Neuronal stem cell (in vitro differentiated cells): ENCODE results near the gene SNX15.

ENCODE experiments used
- DNase-seq: peaks from one replicate; pipeline ENCODE4 v3.0.0-alpha.2; 2013; ENCODE audit warnings: low spot score
- H2AFZ ChIP-seq: one replicate; pipeline ENCODE4 v1.6.1; 2013; ENCODE audit warnings: mild to moderate bottlenecking, low read length, inconsistent platforms
- H2AK5ac ChIP-seq: 2 replicates; pipeline ENCODE4 v1.6.1; 2013; ENCODE audit warnings: low read depth, mild to moderate bottlenecking, inconsistent platforms, low read length, moderate library complexity, mixed read lengths
- H2BK120ac ChIP-seq: 2 replicates; pipeline ENCODE4 v1.6.1; 2013; ENCODE audit warnings: low read depth, mild to moderate bottlenecking, inconsistent platforms, low read length, moderate library complexity, mixed read lengths
- H2BK12ac ChIP-seq: one replicate; pipeline ENCODE4 v1.6.1; 2013; ENCODE audit warnings: low read length, inconsistent platforms
- H2BK15ac ChIP-seq: 2 replicates; pipeline ENCODE4 v1.6.1; 2013; ENCODE audit warnings: mild to moderate bottlenecking, low read length, inconsistent platforms, mixed read lengths
- H2BK5ac ChIP-seq: one replicate; pipeline ENCODE4 v1.6.1; 2013; ENCODE audit warnings: inconsistent platforms, mild to moderate bottlenecking, low read length, moderate library complexity
- H3K14ac ChIP-seq: one replicate; pipeline ENCODE4 v1.6.1; 2013; ENCODE audit warnings: low read length, inconsistent platforms
- H3K18ac ChIP-seq: 2 replicates; pipeline ENCODE4 v1.6.1; 2013; ENCODE audit warnings: low read length, inconsistent platforms
- H3K23ac ChIP-seq: 2 replicates; pipeline ENCODE4 v1.6.1; 2013; ENCODE audit warnings: low read depth, mild to moderate bottlenecking, mixed read lengths, low read length, inconsistent platforms; ENCODE audit not compliant: poor library complexity
- H3K27ac ChIP-seq: replicated peaks from 3 replicates; pipeline ENCODE4 v1.5.1; 2013; ENCODE audit warnings: low read length, inconsistent platforms
- H3K27me3 ChIP-seq, 3 experiments: 2 replicates each; pipeline ENCODE4 v1.6.1; 2013; ENCODE audit warnings: low read length in 3 of 3, mild to moderate bottlenecking in 2 of 3, inconsistent platforms in 1 of 3, low read depth in 1 of 3, mixed read lengths in 1 of 3, moderate library complexity in 1 of 3; ENCODE audit not compliant: control insufficient read depth in 3 of 3, insufficient read depth in 3 of 3
- H3K36me3 ChIP-seq, 2 donors: replicated peaks in 1 of 2; 2 replicates each; pipeline ENCODE4 v1.6.1; 2013; ENCODE audit warnings: low read length in 2 of 2; ENCODE audit not compliant: control insufficient read depth in 2 of 2, insufficient read depth in 2 of 2
- H3K4ac ChIP-seq: 2 replicates; pipeline ENCODE4 v1.6.1; 2013; ENCODE audit warnings: inconsistent platforms, mild to moderate bottlenecking, low read length, moderate library complexity
- H3K4me1 ChIP-seq, 2 donors: 1 replicate in 1 of 2; 2 replicates in 1 of 2; pipeline ENCODE4 v1.6.1; 2013; ENCODE audit warnings: low read length in 2 of 2, low read depth in 1 of 2; ENCODE audit not compliant: control insufficient read depth in 2 of 2, insufficient read depth in 1 of 2
- H3K4me2 ChIP-seq: one replicate; pipeline ENCODE4 v1.6.1; 2013; ENCODE audit warnings: mild to moderate bottlenecking, low read length, inconsistent platforms; ENCODE audit not compliant: insufficient read depth, poor library complexity, severe bottlenecking
- H3K4me3 ChIP-seq, 2 donors: 2 replicates each; pipeline ENCODE4 v1.5.1; 2013; ENCODE audit warnings: low read length in 2 of 2, mild to moderate bottlenecking in 2 of 2, inconsistent platforms in 1 of 2, moderate library complexity in 1 of 2
- H3K79me1 ChIP-seq: one replicate; pipeline ENCODE4 v1.6.1; 2013; ENCODE audit warnings: low read depth, mild to moderate bottlenecking, inconsistent platforms, low read length, moderate library complexity
- H3K9ac ChIP-seq: one replicate; pipeline ENCODE4 v1.6.1; 2013; ENCODE audit warnings: mild to moderate bottlenecking, low read depth, low read length, inconsistent platforms; ENCODE audit not compliant: poor library complexity
- H3K9me3 ChIP-seq, 2 donors: replicated peaks in 1 of 2; 2 replicates each; pipeline versions ENCODE3 to v1.6.1; 2013; ENCODE audit warnings: low read length in 2 of 2, mild to moderate bottlenecking in 2 of 2, inconsistent platforms in 1 of 2, low read depth in 1 of 2, mixed read lengths in 1 of 2, moderate library complexity in 1 of 2; ENCODE audit not compliant: control insufficient read depth in 2 of 2, insufficient read depth in 1 of 2
- H4K8ac ChIP-seq: one replicate; pipeline ENCODE4 v1.6.1; 2013; ENCODE audit warnings: low read depth, mild to moderate bottlenecking, inconsistent platforms, low read length, moderate library complexity
- H4K91ac ChIP-seq: one replicate; pipeline ENCODE4 v1.6.1; 2013; ENCODE audit warnings: low read length, low read depth, mild to moderate bottlenecking, inconsistent platforms; ENCODE audit not compliant: poor library complexity
- WGBS, 2 donors: extraction: QIAGEN DNeasy Blood & Tissue Kit; methylation state at CpG; one replicate each; pipeline ENCODE4 v1.1.7; 2013; ENCODE audit warnings: missing lambda C conversion rate in 2 of 2, mixed read lengths in 1 of 2; ENCODE audit not compliant: insufficient read length in 2 of 2, insufficient replicate concordance in 1 of 2; ENCODE audit errors: extremely low coverage in 2 of 2; 5-methylcytosine and 5-hydroxymethylcytosine counted together

The SNX15 gene

GRCh38 chr11:64998141-64998540, 29.1 kb upstream of the SNX15 start:
- H3K9me3 ChIP-seq, result no peaks in the 10 kb centered on the region
- no peak for DNase-seq
- no peak overlapping the region for H2BK15ac ChIP-seq
- H2BK5ac ChIP-seq, result no peak overlapping the region
- H3K9ac ChIP-seq, result no peak overlapping the region
- H2BK12ac ChIP-seq, result no peak overlapping the region
- no peak overlapping the region for H3K23ac ChIP-seq
- H3K79me1 ChIP-seq, result no peaks in the 10 kb centered on the region
- H3K4me3 ChIP-seq, result no peak overlapping the region
- H3K27me3 ChIP-seq, result peaks cover 0 to 6% (median 0%) of the 10 kb centered on the region in 3 experiments
- H3K36me3 ChIP-seq, result no peaks in the 10 kb centered on the region
- H4K91ac ChIP-seq, result no peak overlapping the region
- H3K4ac ChIP-seq, result no peak overlapping the region
- H2AFZ ChIP-seq, result no peak overlapping the region
- H2BK120ac ChIP-seq, result no peak overlapping the region
- no peak overlapping the region for H4K8ac ChIP-seq
- no peak overlapping the region for H3K27ac ChIP-seq
- H3K18ac ChIP-seq, result no peak overlapping the region
- WGBS, 2 donors, result no CpG with 5 or more reads among the region's 1 CpG
- H2AK5ac ChIP-seq, result no peak overlapping the region
- no peak overlapping the region for H3K4me2 ChIP-seq
- H3K4me1 ChIP-seq, result peaks cover 4 to 5% of the 10 kb centered on the region in 2 donors
- no peak overlapping the region for H3K14ac ChIP-seq

- Histone ChIP-seq H2BK120ac (no peak overlapping the region), H3K4me3 (no peak overlapping the region), H4K91ac (no peak overlapping the region), H4K8ac (no peak overlapping the region), H2AFZ (no peak overlapping the region), H3K27ac (no peak overlapping the region), H3K9me3 (no peaks in the 10 kb centered on the region), H3K18ac (no peak overlapping the region), H2BK15ac (no peak overlapping the region), H2BK12ac (no peak overlapping the region), H2BK5ac (no peak overlapping the region), H3K4ac (no peak overlapping the region), H3K36me3 (no peaks in the 10 kb centered on the region), H3K27me3 (peaks cover 0 to 9% (median 0%) of the 10 kb centered on the region in 3 experiments), H3K4me1 (peaks cover 4 to 5% of the 10 kb centered on the region in 2 donors), H3K23ac (no peak overlapping the region), H3K79me1 (no peaks in the 10 kb centered on the region), H3K4me2 (no peak overlapping the region), H2AK5ac (no peak overlapping the region), H3K14ac (no peak overlapping the region), H3K9ac (no peak overlapping the region)
- WGBS, 2 donors, result no CpG with 5 or more reads among the region's 9 CpGs
- no peak for DNase-seq
These were observed 28.4 kb upstream of the SNX15 start for GRCh38 chr11:64998690-64999431.

DNA sequence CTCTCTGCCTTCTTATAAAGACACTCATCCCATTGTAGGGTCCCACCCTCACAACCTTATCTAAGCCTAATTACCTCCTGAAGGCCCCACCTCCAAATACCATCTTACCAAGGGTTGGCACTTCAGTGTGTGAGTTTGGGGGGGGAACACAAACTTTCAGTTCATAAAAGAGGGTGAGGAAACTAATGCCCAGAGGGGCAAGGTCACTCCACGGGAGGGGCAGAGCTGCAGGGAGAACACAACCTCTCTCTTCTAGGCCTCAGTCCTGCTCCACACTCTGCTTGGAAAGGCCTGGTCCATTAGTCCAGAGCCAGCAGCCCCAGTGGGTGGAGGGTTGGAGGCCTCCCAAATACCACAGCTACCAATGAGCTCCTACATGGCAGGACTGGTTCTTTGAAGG, 27.8 kb upstream of the SNX15 start:
- Histone ChIP-seq H3K9me3 (no peaks in the 10 kb centered on the region), H3K18ac (no peak overlapping the region), H3K4me1 (peaks cover 4 to 5% of the 10 kb centered on the region in 2 donors), H4K8ac (no peak overlapping the region), H2BK12ac (no peak overlapping the region), H2BK15ac (no peak overlapping the region), H3K27ac (no peak overlapping the region), H3K4me3 (no peak overlapping the region), H3K4me2 (no peak overlapping the region), H2BK120ac (no peak overlapping the region), H3K23ac (no peak overlapping the region), H2AK5ac (no peak overlapping the region), H2BK5ac (no peak overlapping the region), H3K14ac (no peak overlapping the region), H2AFZ (no peak overlapping the region), H3K4ac (no peak overlapping the region), H3K9ac (no peak overlapping the region), H3K79me1 (no peaks in the 10 kb centered on the region), H3K27me3 (peaks cover 0 to 6% (median 0%) of the 10 kb centered on the region in 3 experiments), H4K91ac (no peak overlapping the region), H3K36me3 (no peaks in the 10 kb centered on the region)
- WGBS, 2 donors, result no CpG with 5 or more reads among the region's 1 CpG
- DNase-seq, result no peak

DNA sequence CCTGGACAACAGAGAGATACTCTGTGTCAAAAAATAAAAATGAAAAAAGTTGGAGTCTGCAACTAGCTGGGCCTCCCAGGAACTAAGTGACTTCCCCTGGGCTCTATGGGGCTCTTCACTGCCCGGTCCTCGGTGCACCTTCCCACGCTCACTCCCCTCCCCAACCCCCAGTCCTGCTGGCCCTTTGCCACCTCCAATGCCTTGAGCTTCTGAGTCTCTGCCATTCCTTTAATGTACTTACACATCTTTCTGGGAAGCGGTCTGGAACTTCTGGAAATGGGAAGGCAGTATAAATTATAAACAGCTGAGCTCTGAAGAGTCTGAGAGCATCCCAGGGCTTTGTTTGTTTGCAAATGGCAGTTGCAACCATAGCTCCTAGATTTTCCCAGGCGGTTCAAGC, 24.5 kb upstream of the SNX15 start:
- Histone ChIP-seq H2BK15ac (no peak overlapping the region), H2BK120ac (no peak overlapping the region), H3K4me1 (peaks cover 0 to 3% of the 10 kb centered on the region in 2 donors), H3K14ac (no peak overlapping the region), H3K4me2 (no peak overlapping the region), H2BK5ac (no peak overlapping the region), H3K36me3 (no peaks in the 10 kb centered on the region), H3K4ac (no peak overlapping the region), H4K8ac (no peak overlapping the region), H3K27ac (no peak overlapping the region), H4K91ac (no peak overlapping the region), H2AFZ (no peak overlapping the region), H3K9ac (no peak overlapping the region), H2BK12ac (no peak overlapping the region), H3K4me3 (no peak overlapping the region), H3K23ac (no peak overlapping the region), H3K9me3 (no peaks in the 10 kb centered on the region), H3K79me1 (no peaks in the 10 kb centered on the region), H3K27me3 (peaks cover 0 to 5% (median 0%) of the 10 kb centered on the region in 3 experiments), H3K18ac (no peak overlapping the region), H2AK5ac (no peak overlapping the region)
- no peak for DNase-seq
- WGBS, 2 donors, result no CpG with 5 or more reads among the region's 5 CpGs
